Measurements from ENCODE around the gene PRR36.
"Not testable (repeated sequence)": the region's sequence is repeated elsewhere in the genome, so short reads cannot be mapped to it uniquely, and the experiment has no call there.

Gene PRR36

DNA sequence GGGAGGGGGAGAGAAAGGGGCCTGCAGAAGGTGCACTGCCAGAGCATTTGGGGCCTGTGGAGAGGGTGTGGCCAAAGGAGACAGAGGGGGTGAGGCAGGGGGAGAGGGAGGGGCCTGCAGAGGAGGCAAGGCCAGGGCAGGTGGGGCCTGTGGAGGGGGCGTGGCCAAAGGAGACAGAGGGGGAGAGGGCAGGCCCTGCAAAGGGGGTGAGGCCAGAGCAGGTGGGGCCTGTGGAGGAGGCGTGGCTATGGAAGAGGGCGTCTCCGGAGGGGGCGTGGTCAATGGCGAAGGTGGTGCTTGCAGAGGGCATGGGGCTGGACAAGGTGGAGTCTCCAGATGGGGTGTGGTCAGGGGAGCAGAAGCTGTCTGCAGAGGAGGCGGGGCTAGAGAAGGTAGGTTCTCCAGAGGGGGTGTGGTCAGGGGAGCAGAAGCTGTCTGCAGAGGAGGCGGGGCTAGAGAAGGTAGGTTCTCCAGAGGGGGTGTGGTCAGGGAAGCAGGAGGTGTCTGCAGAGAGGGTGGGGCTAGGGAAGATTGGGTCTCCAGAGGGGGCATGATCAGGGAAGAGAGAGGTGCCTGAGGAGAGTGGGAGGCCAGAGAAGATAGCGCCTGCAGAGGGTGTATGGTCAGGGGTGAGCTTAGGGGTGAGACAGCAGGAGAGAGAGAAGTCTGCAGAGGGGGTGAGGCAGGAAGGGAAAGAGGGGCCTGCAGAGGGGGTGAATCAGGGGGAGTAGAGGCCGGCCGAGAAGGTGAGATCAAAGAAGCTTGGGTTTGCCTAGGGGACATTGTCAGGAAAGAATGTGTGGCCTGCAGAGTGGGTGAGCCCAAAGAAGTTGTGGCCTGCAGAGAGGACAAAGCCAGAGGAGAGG is 3.4 kb downstream of the PRR36 start:
- peak; percentile 93 for DNase-seq

DNA sequence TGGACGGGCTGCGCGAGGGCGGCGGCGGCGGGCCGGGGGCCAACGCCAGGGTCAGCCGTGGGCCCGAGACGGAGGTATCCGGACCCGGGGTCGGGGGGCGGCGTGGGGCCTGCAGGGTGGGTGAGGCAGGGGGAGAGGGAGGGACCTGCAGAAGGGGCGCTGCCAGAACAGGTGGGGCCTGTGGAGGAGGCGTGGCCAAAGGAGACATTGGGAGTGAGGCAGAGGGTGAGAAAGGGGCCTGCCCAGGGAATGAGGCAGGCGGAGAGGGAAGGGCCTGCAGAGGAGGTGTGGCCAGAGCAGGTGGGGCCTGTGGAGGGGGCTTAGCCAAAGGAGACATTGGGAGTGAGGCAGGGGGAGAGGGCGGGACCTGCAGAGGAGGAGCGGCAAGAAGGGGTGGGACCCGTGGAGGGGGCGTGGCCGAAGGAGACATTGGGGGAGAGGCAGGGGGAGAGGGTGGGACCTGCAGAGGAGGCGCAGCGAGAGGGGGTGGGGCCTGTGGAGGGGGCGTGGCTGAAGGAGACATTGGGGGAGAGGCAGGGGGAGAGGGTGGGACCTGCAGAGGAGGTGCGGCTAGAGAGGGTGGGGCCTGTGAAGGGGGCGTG is 4.2 kb downstream of the PRR36 start:
- DNase-seq, result peak; percentile 84

GRCh38 chr19:7869453-7869909 is 4.7 kb downstream of the PRR36 start:
- DNase-seq, result peak; percentile 76

GRCh38 chr19:7868671-7869452 is 5.3 kb downstream of the PRR36 start:
- peak; percentile 93 for DNase-seq

- DNase-seq, result no peak
These were observed 5.9 kb downstream of the PRR36 start for GRCh38 chr19:7868326-7868670.

DNA sequence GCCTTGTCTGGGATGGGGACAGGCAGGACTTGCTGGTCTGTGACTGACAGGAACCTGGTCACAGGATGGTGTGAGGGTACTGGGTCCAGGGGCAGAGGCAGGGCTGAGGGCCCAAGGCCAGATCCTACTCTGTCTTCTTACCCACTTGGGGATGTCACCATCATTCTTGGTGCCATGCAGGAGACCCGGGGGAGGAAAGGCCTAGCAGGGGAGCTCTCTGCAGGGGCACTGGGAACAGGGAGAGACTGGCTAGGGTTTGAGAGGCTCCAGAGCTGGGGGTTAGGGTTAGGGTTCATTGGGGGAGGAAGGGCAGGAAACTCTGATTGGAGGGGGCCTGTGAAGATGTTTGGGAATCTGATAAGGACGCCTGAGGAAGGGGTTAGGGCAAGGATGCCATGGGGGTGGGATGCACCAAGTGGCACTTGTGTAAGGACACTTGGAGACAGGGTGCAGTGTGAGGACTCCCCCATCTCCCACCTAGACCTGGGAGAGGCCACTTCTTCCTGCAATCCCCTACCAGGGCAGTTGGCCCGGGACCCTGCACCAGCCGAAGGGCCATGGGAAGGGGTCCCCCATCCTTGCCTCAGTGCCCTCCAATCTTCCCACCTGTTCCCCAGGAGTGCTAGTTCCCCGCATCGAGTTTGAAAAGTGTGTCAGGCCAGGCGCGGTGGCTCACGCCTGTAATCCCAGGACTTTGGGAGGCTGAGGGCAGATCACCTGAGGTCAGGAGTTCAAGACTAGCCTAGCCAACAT is 6.9 kb downstream of the PRR36 start:
- DNase-seq, result no peak

DNA sequence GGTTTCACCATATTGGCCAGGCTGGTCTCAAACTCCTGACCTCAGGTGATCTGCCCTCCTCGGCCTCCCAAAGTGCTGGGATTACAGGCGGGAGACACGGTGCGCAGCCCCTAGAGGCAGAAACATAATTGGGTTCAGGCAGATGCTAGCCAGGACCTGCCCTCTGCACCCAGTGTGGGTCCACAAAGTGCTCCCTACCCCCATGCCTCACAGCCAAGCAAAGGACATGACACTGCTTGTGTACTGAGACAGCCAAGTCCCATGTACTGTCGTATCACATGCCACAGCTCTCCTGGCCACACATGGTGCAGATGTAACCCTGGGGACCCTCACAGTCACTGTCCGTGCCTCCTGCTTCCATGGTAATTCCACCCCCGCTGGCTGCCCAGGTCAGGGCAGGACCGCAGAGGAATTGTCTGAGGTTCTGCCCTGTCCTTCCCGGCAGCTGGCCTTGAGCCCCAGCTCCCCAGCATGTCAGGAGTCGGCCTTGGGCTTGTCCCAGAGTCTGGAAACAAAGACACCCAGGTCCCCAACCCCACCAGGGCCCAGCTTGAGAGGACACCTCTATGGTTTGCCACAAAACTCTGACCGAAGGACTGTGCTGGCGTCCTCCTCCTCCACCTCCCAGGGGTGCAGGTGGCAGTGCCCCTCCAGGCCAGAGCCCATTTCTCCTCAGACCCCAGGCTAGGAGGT is 7.6 kb downstream of the PRR36 start:
- no peak for DNase-seq

DNA sequence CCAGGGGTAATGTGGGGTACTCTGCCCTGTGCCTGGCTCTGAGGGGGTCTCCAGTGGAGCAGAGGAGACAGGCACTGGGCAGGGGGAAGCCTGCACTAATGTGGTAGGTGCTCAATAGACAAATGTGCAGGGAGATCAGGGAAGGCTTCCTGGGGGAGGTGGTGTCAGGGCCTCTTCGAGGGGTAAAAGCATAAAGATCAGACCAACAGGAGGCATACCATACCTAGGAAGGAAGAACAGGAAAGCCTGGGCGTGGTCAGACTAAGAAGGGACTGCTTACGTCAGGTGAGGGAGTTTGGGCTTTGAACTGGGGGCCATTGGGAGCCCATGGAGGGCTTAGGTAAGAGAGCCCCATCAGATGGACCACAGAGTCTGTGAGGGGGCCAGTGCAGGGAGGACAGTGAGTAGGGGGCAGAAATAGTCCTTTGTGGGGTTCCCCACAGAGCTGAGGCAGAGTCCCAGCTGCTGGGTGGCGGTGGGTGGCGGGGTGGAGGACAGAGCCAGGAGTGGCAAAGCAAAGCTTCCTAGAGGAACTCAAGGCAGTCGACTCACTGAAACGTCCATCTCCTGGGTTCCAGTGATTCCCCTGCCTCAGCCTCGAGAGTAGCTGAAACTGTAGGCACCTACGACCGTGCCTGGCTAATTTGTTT is 8.8 kb downstream of the PRR36 start:
- peak; percentile 35 for DNase-seq

DNA sequence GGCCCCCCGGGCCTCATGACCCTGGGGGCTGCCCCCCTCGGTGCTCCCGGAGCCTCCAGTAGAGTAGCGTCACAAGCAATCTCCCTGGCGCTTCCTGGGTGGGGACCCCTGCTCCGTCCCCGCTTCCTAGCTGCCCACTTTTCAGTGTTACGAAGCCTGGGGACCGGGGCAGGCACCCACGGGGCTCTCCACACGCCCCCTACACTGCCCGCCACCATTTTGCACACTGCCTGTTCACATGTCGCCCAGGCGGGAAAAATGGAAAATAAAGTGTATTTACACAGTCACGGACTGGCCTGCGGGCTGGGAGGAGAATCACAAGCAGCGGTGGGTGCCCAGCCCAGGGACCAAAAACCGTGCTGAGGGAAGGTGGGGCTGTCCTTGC is 9.5 kb downstream of the PRR36 start:
- no peak for DNase-seq

GRCh38 chr19:7863971-7864689 is 10.1 kb downstream of the PRR36 start:
- no peak for DNase-seq

GRCh38 chr19:7863157-7863970 is 10.8 kb downstream of the PRR36 start:
- no peak for DNase-seq

GRCh38 chr19:7862413-7862951 is 11.7 kb downstream of the PRR36 start:
- DNase-seq, result peak; percentile 86

- no peak for DNase-seq
These were observed 12.4 kb downstream of the PRR36 start for GRCh38 chr19:7861619-7862412.

DNA sequence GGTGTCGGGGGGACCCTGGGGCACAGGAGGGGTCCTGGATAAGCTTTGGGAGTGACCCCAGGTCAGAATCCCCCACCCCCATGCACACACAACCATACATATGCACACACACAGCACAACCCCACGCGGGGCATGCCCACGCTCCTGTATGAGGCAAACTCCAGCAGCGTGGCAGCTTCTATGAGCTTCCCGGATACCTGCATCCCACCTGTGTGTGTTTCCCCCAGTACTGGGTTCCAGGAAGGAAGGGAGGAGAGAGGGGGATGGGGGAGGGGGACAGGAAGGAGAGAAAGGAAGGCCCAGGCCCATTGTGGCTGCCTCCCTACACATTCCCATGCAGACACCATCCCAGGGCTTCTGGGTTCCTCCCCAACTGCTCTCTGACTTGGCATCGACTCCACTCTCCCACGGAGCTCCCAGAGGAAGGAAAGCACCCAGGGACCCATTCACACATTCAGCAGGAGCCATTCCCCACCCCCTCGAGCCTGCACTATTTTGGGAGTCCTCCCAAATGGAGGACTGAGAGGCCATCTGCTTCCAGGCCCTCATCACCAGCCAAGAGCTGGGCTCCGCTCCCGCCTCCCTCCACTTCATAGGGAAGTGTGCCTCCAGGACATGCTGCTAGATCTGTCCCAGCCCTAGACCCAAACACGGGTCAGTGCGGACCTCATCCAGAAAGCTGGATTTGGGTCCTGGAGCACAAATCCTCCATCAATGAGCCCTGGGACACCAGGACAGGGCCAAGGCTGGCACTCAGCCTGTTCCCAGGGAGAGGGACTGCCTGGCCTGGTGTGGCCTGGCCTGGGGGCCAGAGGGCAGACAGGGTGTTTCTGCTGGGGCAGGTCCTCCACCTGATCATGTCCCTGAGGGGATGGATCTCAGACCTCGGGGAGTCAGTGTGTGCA is 13.2 kb downstream of the PRR36 start:
- no peak for DNase-seq

GRCh38 chr19:7859831-7860713 is 14.1 kb downstream of the PRR36 start:
- no peak for DNase-seq

GRCh38 chr19:7859087-7859486 is 15.1 kb downstream of the PRR36 start:
- not testable (repeated sequence) for DNase-seq
